C4-2B (cell line): ENCODE results near the gene ZNF784.

Experiments
- H3K27ac ChIP-seq: fragments of 450-650 bp; 2 replicates; pipeline ENCODE4 v1.5.1; 2017
- ZFX ChIP-seq: fragments of 450-650 bp; IDR thresholded peaks from 2 replicates; pipeline ENCODE4 v1.6.1; 2017
- TF ChIP-seq, protein P1 (sequence below): fragments of 450-650 bp; conservative IDR thresholded peaks from 2 replicates; pipeline ENCODE4 v1.5.1; 2017; ENCODE audit warnings: mild to moderate bottlenecking

Gene ZNF784

DNA sequence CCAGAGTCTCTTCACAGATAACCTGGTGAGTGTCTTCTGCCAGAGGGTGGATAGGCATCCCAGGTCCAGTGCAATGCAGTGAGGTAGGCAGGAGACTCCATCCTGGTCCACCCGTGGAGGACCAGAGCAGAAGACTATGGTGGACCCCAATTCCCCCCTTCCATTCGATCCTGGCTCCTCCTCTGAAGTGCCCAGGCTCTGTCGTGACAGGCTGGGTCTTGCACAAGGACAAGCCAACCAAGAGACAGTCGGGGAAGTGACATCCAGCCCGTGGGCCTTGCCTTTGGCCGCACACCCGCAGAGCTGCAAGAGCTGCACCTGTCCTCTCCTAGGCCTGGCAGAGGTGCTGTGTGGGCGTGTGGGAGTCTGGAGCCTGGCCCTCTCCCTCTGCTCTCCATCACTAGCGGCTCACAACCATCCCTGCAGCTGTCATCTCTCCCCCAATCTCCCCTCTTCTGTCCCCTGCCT lies 3.1 kb downstream of the ZNF784 start:
- TF ChIP-seq ZFX = no peak
- TF ChIP-seq, protein P1, sequence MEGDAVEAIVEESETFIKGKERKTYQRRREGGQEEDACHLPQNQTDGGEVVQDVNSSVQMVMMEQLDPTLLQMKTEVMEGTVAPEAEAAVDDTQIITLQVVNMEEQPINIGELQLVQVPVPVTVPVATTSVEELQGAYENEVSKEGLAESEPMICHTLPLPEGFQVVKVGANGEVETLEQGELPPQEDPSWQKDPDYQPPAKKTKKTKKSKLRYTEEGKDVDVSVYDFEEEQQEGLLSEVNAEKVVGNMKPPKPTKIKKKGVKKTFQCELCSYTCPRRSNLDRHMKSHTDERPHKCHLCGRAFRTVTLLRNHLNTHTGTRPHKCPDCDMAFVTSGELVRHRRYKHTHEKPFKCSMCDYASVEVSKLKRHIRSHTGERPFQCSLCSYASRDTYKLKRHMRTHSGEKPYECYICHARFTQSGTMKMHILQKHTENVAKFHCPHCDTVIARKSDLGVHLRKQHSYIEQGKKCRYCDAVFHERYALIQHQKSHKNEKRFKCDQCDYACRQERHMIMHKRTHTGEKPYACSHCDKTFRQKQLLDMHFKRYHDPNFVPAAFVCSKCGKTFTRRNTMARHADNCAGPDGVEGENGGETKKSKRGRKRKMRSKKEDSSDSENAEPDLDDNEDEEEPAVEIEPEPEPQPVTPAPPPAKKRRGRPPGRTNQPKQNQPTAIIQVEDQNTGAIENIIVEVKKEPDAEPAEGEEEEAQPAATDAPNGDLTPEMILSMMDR = no peak
- no peak overlapping the region for H3K27ac ChIP-seq

DNA sequence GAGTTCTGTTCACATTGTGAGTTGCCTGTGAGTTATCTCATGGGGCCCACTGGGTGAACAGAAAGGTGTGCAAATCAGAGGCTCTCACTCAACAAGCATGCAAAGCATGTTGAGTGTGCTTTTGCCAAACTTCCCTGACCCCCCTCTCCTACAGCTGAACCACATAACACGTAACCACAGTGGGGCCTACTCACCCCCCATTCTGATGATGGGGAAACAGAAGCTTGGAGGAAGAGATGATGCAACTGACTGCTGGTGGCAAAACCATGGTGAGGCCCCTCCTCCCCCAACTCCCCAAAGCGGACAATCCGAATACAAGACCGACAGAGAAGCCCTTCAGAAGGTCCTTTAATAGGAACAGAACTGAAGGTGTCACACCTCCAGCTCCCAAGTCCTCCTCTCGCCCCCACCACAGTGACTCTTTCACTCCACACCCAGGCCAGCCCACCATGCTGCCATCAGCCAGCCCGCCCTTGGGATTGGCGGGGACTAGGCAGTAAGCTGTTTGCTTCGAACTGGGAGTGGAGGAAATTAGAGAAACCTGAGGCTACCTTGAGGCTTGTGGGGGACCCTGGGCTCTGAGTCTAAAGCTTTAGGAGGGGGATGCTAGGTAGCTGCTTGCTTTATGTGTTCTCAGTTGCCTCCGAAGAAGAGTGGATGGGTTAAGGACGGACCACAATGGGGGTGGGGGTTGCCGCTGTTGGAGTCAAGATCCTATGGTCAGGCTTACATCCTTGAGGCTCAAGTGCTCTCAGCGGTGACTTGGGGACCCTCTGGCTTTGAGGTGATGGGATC lies 3.8 kb downstream of the ZNF784 start:
- H3K27ac ChIP-seq = no peak overlapping the region

DNA sequence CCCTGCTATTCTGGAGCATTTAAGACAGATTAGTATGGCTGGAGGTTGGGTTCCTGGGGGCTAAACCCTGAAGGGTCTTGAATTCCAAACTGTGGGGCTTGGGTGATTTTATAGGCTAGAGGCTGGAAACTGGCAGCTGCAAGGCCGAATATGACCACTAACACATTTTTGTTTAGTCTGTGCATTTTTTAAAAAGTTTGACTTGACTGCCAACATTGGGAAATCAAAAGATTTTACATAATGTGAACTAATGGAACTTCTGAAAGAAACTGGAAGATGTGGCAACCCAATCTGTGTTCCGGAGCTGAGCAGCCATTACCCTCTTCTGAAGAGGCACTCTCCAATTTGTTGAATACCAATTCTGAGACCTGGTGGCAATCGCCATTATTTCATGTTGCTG lies 5.1 kb downstream of the ZNF784 start:
- TF ChIP-seq, protein P1 = no peak
- no peak overlapping the region for H3K27ac ChIP-seq

More for the DNA sequence above, 3.8 kb downstream of the ZNF784 start:
- TF ChIP-seq ZFX = no peak
- TF ChIP-seq, protein P1 = no peak

DNA sequence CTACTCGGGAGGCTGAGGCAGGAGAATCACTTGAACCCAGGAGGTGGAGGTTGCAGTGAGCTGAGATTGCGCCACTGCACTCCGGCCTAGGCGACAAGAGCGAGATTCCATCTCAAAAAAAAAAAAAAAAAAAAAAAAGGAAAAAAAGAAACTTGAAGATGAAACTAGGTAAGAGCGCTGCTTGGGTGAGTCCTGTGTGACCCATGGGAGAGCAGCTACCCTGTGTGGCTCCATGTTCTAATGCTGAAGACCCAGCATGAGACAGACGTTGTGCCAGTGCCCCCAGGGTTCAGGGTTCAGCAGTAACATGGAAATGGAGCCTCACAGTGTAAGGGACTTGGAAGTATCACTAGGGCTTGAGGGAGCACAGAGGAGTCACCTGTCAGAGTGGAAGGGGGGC lies 5.9 kb downstream of the ZNF784 start:
- TF ChIP-seq, protein P1 = no peak
- no peak for TF ChIP-seq ZFX

DNA sequence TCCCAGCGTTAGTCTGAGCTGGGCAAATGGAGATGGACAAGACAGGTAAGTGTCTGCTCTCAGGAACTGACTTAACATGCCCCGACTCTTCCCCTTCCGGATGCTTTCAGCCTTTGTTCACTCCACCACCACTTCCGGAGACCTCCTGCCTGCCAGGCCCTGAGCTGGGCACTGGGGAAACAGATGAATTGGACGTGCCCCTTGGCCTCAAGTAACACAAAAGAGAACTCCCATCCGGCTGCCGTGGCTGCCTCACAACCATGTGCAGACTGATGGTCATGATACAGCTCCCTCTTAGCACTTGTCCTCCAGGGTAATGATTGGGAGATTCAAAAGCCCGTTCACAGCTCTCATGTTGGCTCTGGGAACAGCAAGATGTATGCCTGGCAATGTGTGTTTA lies 6.9 kb downstream of the ZNF784 start:
- H3K27ac ChIP-seq = no peak overlapping the region
- TF ChIP-seq, protein P1 = no peak
- TF ChIP-seq ZFX = no peak

More for the DNA sequence above, 5.9 kb downstream of the ZNF784 start:
- no peak overlapping the region for H3K27ac ChIP-seq

DNA sequence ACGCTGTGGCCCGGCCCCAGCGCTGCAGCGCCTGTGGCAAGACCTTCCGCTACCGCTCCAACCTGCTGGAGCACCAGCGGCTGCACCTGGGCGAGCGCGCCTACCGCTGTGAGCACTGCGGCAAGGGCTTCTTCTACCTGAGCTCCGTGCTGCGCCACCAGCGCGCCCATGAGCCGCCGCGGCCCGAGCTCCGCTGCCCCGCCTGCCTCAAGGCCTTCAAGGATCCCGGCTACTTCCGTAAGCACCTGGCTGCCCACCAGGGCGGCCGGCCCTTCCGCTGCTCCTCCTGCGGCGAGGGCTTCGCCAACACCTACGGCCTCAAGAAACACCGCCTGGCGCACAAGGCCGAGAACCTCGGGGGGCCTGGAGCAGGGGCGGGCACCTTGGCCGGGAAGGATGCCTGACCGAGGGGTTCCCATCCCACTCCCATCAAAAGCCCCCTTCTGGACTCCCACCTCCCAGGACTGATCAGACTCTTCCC lies 7.9 kb downstream of the ZNF784 start:
- H3K27ac ChIP-seq = no peak overlapping the region
- no peak for TF ChIP-seq ZFX
- TF ChIP-seq, protein P1 = no peak

DNA sequence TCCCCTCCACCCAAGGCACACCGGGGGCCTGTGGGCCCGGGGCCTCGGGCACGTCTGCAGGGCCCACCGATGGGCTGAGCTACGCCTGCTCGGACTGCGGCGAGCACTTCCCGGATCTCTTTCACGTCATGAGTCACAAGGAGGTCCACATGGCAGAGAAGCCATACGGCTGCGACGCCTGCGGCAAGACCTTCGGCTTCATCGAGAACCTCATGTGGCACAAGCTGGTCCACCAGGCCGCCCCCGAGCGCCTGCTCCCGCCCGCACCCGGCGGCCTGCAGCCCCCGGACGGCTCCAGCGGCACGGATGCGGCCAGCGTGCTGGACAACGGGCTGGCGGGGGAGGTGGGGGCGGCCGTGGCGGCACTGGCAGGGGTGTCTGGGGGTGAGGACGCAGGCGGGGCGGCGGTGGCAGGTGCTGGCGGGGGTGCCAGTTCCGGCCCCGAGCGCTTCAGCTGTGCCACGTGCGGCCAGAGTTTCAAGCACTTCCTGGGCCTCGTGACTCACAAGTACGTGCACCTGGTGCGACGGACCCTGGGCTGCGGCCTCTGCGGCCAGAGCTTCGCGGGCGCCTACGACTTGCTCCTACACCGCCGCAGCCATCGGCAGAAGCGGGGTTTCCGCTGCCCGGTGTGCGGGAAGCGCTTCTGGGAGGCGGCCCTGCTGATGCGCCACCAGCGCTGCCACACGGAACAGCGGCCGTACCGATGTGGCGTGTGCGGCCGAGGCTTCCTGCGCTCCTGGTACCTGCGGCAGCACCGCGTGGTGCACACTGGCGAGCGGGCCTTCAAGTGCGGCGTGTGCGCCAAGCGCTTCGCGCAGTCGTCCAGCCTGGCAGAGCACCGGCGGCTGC lies 8.6 kb downstream of the ZNF784 start:
- TF ChIP-seq, protein P1 = no peak
- no peak for TF ChIP-seq ZFX
- no peak overlapping the region for H3K27ac ChIP-seq
